Stimulated activated CD4-positive, alpha-beta T cell treated with anti-CD3 and anti-CD28 coated beads, Interleukin-12 subunit alpha, Interleukin-12 subunit beta, amount 100 ng/mL, for 48 hours (primary cell): ENCODE data around the gene TPTE.
"Not testable (repeated sequence)": the region's sequence is repeated elsewhere in the genome, so short reads cannot be mapped to it uniquely, and the experiment has no call there.

Source experiments
- DNase-seq, 3 donors: peaks; one replicate each; pipeline ENCODE4 v3.0.0-alpha.2; 2020; ENCODE audit warnings: low read depth in 2 of 3, low spot score in 1 of 3

TPTE gene

GRCh38 chr21:10521091-10521598 is at the start of gene TPTE:
Gene TPTE, plus strand, starts transcription at chr21:10521583. Its CDS starts 17,141 bp downstream, at chr21:10538724.
- no peak for DNase-seq

- not testable (repeated sequence) for DNase-seq
Measured at GRCh38 chr21:10471999-10472398, 49.4 kb upstream of the TPTE start.

GRCh38 chr21:10477794-10478193 is 43.6 kb upstream of the TPTE start:
- not testable (repeated sequence) for DNase-seq

GRCh38 chr21:10479875-10480274 is 41.5 kb upstream of the TPTE start:
- not testable (repeated sequence) for DNase-seq

GRCh38 chr21:10484864-10485263 is 36.5 kb upstream of the TPTE start:
- DNase-seq, result not testable (repeated sequence)

GRCh38 chr21:10490453-10490852 is 30.9 kb upstream of the TPTE start:
- not testable (repeated sequence) for DNase-seq

- no peak for DNase-seq
Measured at GRCh38 chr21:10511116-10511515, 10.3 kb upstream of the TPTE start.

DNA sequence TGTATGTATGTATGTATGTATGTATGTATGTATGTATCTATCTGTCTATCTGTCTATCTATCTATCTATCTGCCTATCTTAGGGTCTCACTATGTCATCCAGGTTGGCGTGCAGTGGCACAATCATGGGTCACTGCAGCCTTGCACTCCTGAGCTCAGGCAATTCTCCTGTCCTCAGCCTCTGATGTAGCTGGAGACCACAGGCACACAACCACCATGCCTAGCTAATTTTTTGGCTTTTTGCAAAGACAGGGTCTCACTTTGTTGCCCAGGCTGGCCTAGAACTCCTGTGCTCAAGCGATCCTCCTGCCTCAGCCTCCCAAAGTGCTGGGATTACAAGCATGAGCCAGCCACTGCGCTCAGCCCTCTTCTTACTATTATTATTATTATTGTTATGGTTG is 4.5 kb upstream of the TPTE start:
- DNase-seq, result not testable (repeated sequence)

- DNase-seq, result not testable (repeated sequence)
Measured at GRCh38 chr21:10517904-10518303, 3.5 kb upstream of the TPTE start.

GRCh38 chr21:10521835-10522500 is 585 bp downstream of the TPTE start:
- not testable (repeated sequence) for DNase-seq

- no peak for DNase-seq
Measured at GRCh38 chr21:10539956-10540355, 18.6 kb downstream of the TPTE start.

DNA sequence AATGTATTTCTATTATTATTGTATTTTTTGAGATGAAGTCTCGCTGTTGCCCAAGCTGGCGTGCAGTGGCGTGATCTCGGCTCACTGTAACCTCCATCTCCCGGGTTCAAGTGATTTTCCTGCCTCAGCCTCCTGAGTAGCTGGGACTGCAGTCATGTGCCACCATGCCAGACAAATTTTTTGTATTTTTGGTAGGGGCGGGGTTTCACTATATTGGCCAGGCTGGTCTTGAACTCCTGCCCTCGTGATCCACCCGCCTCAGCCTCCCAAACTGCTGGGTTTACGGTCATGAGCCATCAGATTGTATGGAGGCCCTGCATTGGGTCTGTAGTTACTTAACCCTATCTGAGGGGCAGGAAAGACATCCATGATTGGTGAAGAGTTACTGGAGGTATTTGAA is 23.0 kb downstream of the TPTE start:
- not testable (repeated sequence) for DNase-seq

- not testable (repeated sequence) for DNase-seq
Measured at GRCh38 chr21:10547868-10548267, 26.5 kb downstream of the TPTE start.

DNA sequence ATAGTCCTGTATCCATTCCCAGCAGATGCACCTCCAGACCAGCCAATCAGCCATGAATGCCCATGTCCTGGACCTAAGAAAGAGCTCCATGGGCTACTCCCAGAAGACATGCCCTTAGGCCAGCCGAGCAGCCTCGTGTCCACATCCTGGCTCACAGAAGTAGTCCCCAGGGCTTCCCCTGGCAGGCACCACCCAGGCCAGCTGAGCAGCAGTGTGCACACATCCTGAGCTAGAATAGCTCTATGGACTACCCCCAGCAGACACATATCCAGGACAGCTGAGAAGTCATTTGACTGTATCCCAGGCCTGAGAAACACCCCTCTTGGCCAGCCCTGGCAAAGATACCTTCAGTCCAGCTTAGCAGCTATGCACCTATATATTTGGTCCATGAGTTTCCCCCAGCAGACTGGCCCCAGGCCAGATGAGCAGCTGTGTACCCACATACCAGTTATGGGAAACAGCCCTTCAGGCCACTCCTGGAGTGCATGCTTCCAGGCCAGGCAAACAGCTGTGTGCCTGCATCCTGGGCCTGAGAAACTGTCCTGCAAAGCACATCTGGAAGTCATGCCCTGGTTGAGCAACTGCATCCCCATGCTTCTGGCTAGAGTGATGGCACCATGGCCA is 27.1 kb downstream of the TPTE start:
- not testable (repeated sequence) for DNase-seq

DNA sequence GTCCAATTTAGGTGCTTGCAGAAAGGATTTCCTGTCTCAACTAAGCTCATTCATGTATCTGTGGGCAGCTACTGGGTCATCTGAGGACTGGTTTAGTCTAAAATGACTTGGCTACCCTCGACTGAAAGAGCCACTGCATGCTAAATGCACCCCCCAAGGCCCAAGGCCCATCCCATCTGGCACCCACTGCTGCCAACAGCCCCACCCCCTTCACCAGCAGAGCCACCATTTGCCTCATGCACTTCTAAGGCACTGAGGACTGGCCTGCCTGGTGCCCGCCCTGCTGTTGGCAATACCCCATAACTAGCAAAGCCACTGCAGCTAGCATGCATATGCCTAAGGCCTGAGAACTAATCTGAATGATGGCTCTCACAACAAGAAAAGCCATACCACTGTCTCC is 49.4 kb downstream of the TPTE start:
- not testable (repeated sequence) for DNase-seq

- not testable (repeated sequence) for DNase-seq
Measured at GRCh38 chr21:10574531-10575310, 53.3 kb downstream of the TPTE start.

- no peak for DNase-seq
Measured at GRCh38 chr21:10575311-10575667, 53.9 kb downstream of the TPTE start.

- DNase-seq, result not testable (repeated sequence)
Measured at GRCh38 chr21:10578910-10579309, 57.5 kb downstream of the TPTE start.

DNA sequence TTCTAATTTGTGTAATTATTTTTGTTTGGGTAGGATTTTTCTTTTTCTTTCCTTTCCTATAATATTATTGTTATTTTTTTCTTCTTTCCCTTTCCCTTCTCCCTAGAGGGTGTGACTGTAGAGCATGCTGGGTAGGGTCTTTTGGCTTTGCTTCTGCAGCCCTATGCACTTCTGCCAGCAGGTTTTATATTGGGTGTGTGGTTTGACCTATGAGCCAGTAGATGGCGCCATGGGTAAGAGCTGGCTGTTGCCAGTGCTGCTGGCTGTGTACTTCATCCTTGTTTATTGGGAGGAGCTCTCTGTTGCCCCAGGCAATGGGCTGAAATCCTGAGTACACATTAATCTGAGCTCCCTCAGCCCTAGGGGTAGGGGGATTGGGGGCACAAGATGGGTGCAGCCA is 67.7 kb downstream of the TPTE start:
- not testable (repeated sequence) for DNase-seq

GRCh38 chr21:10607074-10607473 is 85.7 kb downstream of the TPTE start:
- DNase-seq, result not testable (repeated sequence)

DNA sequence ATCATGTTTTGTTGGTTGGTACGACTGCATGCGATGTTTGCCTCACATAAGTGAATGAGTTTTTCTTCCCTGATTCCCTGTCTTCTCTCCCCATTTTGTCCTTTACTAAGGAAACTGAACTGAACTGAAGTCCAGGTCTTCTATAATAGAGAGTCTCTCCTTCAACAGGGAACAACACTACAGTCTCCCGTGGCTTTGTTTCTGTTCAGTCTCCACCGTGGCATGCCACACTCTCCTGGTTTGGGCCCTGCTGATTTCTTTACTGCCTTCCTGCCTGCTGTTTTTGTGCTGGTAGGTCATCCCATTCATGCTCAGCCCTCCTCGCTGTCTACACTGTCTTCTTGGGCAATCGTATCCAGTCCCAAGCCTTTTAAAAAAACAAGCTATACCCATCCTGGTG is 92.9 kb downstream of the TPTE start:
- DNase-seq, result not testable (repeated sequence)

DNA sequence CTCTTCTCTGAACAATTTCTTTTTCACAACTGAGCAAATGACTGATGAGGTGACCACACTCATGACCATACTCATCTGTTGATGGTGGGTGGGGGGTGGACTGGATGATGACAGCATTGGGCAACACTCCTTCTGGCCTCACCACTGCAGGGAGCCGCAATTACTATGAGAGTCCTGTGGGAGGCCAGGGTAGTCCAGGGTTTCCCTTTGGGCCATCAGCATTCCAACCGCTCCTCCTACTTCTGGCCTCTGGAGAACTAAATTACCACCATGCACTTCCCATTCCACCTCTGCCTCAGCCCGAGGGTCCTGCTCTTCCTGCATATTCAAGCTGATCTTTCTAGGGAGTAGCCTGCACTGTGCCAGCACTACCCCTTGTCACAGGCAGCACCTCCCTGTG is 94.7 kb downstream of the TPTE start:
- DNase-seq, result not testable (repeated sequence)
